Stimulated activated CD4-positive, alpha-beta T cell treated with anti-CD3 and anti-CD28 coated beads, Interleukin-1b, Interleukin-23, amount 100 ng/mL, for 4 hours (primary cell): ENCODE data around the gene CARMIL3.
"Not testable (repeated sequence)": the region's sequence is repeated elsewhere in the genome, so short reads cannot be mapped to it uniquely, and the experiment has no call there.

ENCODE experiments used
- DNase-seq, 2 donors: peaks; one replicate each; pipeline ENCODE4 v3.0.0-alpha.2; 2020; ENCODE audit warnings: low read depth in 2 of 2

The CARMIL3 gene

GRCh38 chr14:24036963-24037657, 14.7 kb upstream of the CARMIL3 start:
- DNase-seq, result not testable (repeated sequence)

GRCh38 chr14:24037658-24038037, 14.2 kb upstream of the CARMIL3 start:
- no peak for DNase-seq

- DNase-seq, result no peak
Observed at GRCh38 chr14:24038686-24039085, 13.1 kb upstream of the CARMIL3 start.

DNA sequence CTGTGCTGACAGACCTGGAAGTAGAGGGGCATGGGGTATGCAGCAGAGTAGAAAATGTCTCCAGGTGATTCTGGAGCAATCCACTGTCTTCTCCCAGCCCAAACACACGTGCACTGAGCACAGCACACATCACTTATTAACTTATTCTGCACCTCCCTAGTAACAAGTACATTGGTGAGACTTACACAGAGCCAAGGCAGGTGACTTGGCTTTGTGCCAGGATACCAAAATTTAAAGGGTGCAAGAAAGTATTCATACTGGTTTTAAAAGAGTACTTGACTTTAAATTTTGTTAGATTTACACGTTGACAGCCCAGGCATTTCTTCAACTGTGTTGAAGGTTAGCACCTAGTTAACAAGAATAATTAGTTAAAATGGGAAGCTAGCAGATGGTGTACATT, 11.1 kb upstream of the CARMIL3 start:
- DNase-seq, result no peak

GRCh38 chr14:24042746-24043145, 9.1 kb upstream of the CARMIL3 start:
- DNase-seq, result no peak

- DNase-seq, result not testable (repeated sequence)
Observed at GRCh38 chr14:24049002-24049401, 2.8 kb upstream of the CARMIL3 start.

- not testable (repeated sequence) for DNase-seq
Observed at GRCh38 chr14:24050753-24051152, 1.1 kb upstream of the CARMIL3 start.

DNA sequence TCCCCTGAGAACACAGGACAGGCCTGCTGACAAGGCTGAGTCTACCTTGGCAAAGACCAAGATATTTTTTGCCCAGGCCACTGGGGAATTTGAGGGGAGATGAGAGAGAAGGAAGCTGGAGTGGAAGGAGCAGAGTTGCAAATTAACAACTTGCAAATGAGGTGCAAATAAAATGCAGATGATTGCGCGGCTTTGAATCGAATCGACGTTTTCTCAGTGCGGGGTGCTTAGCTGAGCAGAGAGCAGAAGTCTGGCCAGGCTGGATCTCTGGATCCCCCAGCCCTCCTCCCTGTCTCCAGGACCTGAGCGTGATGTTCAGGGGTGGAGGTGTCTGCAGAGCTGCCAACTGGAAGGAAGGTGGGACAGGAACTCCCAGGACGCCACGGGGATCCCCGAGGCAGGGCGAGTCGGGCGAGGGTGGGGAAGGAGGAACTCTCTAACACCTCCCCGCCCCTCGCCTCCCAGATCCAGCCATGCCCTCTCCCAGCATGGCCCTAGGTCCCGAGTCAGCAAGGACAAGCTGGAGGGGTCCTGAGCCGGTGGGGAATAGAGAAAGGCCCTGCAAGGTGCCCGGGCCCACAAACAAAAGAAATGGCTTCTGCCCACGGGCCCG, 527 bp upstream of the CARMIL3 start:
- DNase-seq, result no peak

DNA sequence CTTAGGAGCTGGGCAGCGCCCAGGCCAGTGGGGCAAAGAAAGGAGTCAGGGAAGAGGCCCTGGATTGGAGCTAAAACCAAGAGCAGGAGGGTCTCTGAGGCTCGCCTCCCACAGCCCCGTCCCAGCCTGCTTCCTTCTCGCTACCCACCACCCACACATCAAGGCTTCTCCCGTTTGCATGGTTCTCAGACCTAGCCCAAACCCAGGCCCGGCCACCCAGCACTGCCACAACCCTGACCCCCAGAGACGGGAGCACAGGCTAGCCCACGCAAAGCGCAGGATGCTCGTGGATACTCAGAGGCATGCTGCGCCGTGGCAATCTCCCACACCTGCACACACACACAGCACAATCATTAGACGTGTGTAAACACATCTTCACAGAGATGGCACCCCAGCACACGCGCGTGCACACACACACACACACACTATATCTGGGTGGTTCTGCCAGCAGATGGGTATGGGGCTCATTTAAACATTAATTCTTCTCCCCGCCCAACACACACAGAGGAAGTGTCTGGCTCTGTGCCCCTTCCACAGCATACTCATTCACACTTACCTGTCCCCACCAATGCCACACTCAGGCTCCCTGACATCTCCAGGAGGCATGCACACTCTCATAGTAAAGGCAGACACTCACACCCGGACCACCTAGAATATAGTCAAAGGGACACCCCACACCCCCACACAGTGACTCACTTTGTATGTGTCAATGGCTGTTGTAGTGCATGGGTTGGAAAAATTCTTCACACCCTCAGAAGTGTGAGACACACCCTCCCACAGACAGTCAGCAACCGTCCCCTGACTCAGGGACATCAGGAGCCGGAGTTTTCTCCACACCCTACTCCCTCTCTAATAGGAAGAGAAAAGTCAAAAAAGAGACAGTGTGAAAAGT, 1.1 kb downstream of the CARMIL3 start:
- DNase-seq, result peak; percentile 37 to 54

DNA sequence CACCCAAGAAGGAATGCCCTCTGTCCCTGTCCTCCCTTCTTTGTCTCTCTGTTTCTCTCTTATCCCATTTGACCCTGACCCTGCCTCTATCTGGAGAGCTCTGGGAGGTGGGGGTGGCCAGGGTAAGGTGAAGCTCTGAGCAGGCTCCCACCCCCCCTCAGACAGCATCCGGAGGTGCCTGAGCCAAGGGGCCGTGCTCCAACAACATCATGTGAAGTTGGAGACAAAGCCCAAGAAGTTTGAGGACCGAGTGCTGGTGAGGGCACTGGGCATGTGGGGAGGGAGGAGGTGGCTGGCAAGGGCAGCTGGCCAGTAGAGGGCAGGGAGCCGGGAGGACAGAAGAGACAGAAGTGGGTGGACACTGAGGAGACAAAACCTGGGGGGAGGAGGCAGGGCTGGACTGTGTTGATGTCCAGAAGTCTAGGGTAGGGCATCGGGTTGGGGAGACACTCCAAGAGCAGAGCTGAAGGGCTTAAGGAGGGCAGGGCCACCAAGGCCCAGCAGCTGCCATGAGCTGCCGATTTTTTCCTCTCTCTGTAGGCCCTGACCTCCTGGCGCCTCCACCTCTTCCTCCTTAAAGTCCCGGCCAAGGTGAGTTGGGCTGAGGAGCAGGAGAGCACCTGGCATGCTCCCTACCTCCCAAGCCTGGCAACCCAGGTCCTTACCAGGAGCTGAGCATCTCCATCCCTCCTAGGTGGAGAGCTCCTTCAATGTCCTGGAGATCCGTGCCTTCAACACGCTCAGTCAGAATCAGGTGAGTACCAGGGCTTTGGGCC, 1.9 kb downstream of the CARMIL3 start:
- no peak for DNase-seq

- DNase-seq, result no peak
Observed at GRCh38 chr14:24054324-24054641, 2.5 kb downstream of the CARMIL3 start.

- DNase-seq, result no peak
Observed at GRCh38 chr14:24054646-24055045, 2.8 kb downstream of the CARMIL3 start.

GRCh38 chr14:24055971-24056799, 4.4 kb downstream of the CARMIL3 start:
- no peak for DNase-seq

- no peak for DNase-seq
Observed at GRCh38 chr14:24056800-24057184, 5.0 kb downstream of the CARMIL3 start.

- DNase-seq, result no peak
Observed at GRCh38 chr14:24057271-24057670, 5.5 kb downstream of the CARMIL3 start.

DNA sequence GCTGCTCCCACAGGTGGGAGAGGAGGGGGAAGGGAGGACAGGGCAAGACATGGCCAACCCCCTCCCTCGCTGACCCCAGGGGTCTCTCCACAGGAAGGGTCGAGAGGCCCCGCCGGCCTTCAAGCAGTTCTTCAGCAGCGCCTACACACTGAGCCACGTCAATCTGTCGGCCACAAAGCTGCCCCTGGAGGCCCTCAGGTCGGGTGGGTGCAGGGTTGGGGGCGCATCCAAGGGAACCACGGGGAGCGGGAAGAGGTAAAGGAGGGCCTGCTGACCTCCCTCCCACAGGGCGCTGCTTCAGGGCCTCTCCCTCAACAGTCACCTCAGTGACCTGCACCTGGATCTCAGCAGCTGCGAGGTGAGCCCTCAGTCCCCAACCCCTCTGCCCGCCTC, 6.1 kb downstream of the CARMIL3 start:
- DNase-seq, result no peak

DNA sequence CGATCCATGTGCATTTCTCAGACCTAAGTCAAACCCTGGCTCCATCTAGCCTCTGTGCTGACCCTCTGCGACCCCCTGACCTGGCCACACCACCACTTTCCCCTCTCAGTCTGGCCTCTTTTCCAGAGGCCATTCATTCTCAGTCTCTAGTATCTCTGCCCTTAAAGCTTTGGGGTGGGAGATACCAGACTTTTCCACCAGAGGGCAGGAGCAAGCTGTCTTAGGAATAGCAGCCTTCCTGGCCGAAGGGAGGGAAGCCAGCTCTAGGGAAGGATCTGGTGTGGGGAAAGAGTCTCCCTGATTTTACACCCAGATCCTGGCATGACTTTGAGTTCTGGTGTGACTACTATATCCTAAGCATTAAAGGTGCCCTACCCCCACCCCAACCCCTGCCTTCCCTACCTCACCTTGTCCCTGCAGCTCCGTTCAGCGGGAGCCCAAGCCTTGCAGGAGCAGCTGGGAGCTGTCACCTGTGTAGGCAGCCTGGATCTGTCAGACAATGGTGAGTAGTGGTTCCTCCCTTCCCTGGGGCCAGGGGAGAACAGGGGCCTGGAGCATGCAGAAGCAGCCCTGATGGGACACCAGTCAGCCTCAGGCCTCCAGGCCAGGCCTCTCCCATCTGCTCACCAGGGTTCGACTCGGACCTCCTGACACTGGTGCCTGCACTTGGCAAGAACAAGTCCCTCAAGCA, 6.6 kb downstream of the CARMIL3 start:
- peak in 1 of 2 donors; percentile 51 for DNase-seq

GRCh38 chr14:24058951-24059475, 7.2 kb downstream of the CARMIL3 start:
- DNase-seq, result no peak

- no peak for DNase-seq
Observed at GRCh38 chr14:24059841-24060388, 8.1 kb downstream of the CARMIL3 start.

DNA sequence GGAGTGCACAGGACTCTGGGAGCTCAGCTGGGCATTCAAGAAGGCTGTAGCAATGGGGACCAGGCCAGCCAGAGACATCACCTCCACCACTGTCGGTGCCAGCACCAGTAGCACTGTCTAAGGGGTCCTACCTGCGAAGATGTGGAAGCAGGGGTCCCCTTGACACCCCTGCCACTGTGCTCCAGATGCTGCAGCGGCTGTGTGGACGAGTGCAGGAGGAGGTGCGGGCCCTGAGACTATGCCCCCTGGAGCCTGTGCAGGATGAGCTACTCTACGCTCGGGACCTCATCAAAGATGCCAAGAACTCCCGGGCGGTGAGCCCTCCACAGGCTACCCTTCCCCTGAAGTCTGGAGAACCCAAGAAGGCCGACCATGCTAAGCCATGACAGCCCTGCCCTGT, 8.6 kb downstream of the CARMIL3 start:
- DNase-seq, result no peak
